H7 (cell line): ENCODE measurements around the gene VSIG8. TPM values are rescaled to one million over a fixed set of nuclear protein-coding genes. Genes with fewer than 3 reads are reported as not detected.

ENCODE experiments used
- DNase-seq: peaks from one replicate; pipeline ENCODE4 v3.0.0; 2012
- H3K27me3 ChIP-seq: 2 replicates; pipeline ENCODE4 v1.6.0; 2011; ENCODE audit warnings: mild to moderate bottlenecking, low read length; ENCODE audit not compliant: control insufficient read depth, insufficient read depth
- H3K36me3 ChIP-seq: replicated peaks from 2 replicates; pipeline ENCODE4 v1.5.1; 2011; ENCODE audit warnings: low read length; ENCODE audit not compliant: control insufficient read depth, insufficient read depth
- H3K4me3 ChIP-seq: 2 replicates; pipeline ENCODE4 v1.5.1; 2011; ENCODE audit warnings: low read depth, mild to moderate bottlenecking, control low read depth, low read length, moderate library complexity; ENCODE audit not compliant: insufficient read depth
- total RNA-seq: library from RNA; depleted of rRNA; stranded (reverse); fragments of >200 nt; shearing (Covaris generic); gene quantifications from 2 replicates; pipeline ENCODE4 v1.2.3, GENCODE V29; 2014; rRNA removed

Gene VSIG8
- total RNA-seq, 1 experiment from 2014 or later = not detected

- H3K36me3 ChIP-seq = no peaks in the 10 kb centered on the region
- H3K27me3 ChIP-seq = peaks cover 22% of the 10 kb centered on the region; the same call in 1 of the 2 replicates
- peak; percentile 46 for DNase-seq
- H3K4me3 ChIP-seq = no peak overlapping the region
These were observed 39.1 kb downstream of the VSIG8 start for GRCh38 chr1:159823406-159823805.

- DNase-seq = peak; percentile 51
- Histone ChIP-seq H3K4me3 (no peak overlapping the region), H3K27me3 (peaks cover 16% of the 10 kb centered on the region; the same call in 1 of the 2 replicates)
These were observed 41.1 kb downstream of the VSIG8 start for GRCh38 chr1:159821171-159821867.

DNA sequence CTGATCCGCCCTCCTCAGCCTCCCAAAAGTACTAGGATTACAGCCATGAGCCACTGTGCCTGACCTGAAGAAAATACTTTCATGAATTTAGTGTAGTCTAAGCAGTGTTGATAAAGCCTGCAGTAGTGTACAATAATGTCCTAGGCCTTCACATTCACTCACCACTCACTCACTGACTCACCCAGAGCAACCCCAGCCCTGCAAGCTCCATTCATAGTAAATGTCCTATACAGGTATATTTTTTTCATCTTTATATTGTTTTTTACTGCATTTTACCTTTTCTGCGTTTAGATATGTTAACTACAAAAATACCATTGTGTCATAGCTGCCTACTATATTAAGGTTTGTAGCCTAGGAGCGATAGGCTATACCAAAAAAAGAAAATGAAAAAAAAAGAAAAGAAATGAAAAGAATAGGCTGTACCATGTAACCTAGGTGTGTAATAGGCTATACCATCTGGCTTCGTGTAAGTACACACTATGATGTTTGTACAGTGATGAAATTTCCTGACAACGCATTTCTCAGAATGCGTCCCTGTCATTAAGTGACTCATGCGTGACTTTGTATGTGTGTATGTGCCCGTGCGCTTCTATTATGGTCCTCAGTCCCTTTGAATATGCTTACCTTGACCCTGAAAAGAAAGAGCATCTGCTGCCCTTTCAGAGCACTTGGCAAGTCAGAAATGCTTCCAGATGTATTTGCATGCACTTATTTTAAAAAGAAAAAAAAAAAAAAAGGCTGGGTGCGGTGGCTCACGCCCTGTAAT lies 45.0 kb downstream of the VSIG8 start:
- Histone ChIP-seq H3K4me3 (no peak overlapping the region), H3K27me3 (peaks cover 5% of the 10 kb centered on the region; the same call in 1 of the 2 replicates), H3K36me3 (no peaks in the 10 kb centered on the region)
- no peak for DNase-seq

More at GRCh38 chr1:159821171-159821867, 41.1 kb downstream of the VSIG8 start:
- H3K36me3 ChIP-seq = no peaks in the 10 kb centered on the region

DNA sequence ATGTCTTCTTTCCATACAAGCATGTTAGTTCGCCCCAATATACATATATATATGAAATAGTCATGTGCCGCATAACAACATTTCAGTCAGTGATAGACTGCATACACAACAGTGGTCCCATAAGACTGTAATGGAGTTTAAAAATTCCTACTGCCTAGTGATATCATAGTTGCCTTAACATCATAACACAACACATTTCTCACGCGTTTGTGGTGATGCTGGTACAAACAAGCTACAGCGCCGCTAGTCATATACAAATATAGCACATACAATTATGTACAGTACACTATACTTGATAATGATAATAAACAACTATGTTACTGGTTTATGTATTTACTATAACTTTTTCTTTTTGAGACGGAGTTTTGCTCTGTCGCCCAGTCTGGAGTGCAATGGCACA lies 46.5 kb downstream of the VSIG8 start:
- no peaks in the 10 kb centered on the region for H3K36me3 ChIP-seq
- no peak for DNase-seq

GRCh38 chr1:159804924-159805323 lies 57.5 kb downstream of the VSIG8 start:
- Histone ChIP-seq H3K36me3 (no peaks in the 10 kb centered on the region), H3K4me3 (no peak overlapping the region), H3K27me3 (no peaks in the 10 kb centered on the region)
- no peak for DNase-seq

More for the DNA sequence above, 46.5 kb downstream of the VSIG8 start:
- H3K27me3 ChIP-seq = peaks cover 4% of the 10 kb centered on the region; the same call in 1 of the 2 replicates
- no peak overlapping the region for H3K4me3 ChIP-seq

Other genes starting within 250 kb of the VSIG8 start
- gene CRP, start 148.1 kb downstream of the VSIG8 start, total RNA-seq = not detected in 2 replicates
- 74.9 and 81.6 TPM in 2 replicates for gene DUSP23, start 81.7 kb downstream of the VSIG8 start, total RNA-seq
- gene FCRL6, start 60.3 kb downstream of the VSIG8 start, total RNA-seq = not detected in 2 replicates
- not detected in 2 replicates for gene SLAMF8, start 35.8 kb downstream of the VSIG8 start, total RNA-seq
- 0.17 and 1.6 TPM in 2 replicates for gene CFAP45, start 37.5 kb upstream of the VSIG8 start, total RNA-seq
- gene TAGLN2, start 62.9 kb upstream of the VSIG8 start, total RNA-seq = 242 and 387 TPM in 2 replicates
- gene IGSF9, start 83.0 kb upstream of the VSIG8 start, total RNA-seq = 4.4 and 6.1 TPM in 2 replicates
- gene SLAMF9, start 91.6 kb upstream of the VSIG8 start, total RNA-seq = not detected in 2 replicates
- 2.6 and 3.0 TPM in 2 replicates for gene PIGM, start 169.3 kb upstream of the VSIG8 start, total RNA-seq
- gene KCNJ10, start 207.5 kb upstream of the VSIG8 start, total RNA-seq = 0.07 TPM in 1 of 2 replicates, not detected in the other
- 0.07 TPM in 1 of 2 replicates, not detected in the other for gene KCNJ9, start 218.9 kb upstream of the VSIG8 start, total RNA-seq
- gene IGSF8, start 236.0 kb upstream of the VSIG8 start, total RNA-seq = 89.5 and 92.6 TPM in 2 replicates